Keratinocyte (primary cell): ENCODE measurements around the gene NPAS3.

Experiments used
- CTCF ChIP-seq, 3 experiments: IDR thresholded peaks in 1 of 3; conservative IDR thresholded peaks in 1 of 3; optimal IDR thresholded peaks in 1 of 3; 2 replicates in 2 of 3; 3 replicates in 1 of 3; pipeline versions ENCODE3 to v1.5.1; 2011; ENCODE audit warnings: low read length in 3 of 3, mild to moderate bottlenecking in 3 of 3, moderate library complexity in 2 of 3, control low read depth in 1 of 3, inconsistent platforms in 1 of 3; ENCODE audit not compliant: insufficient read depth in 2 of 3; ENCODE audit errors: extremely low read depth in 1 of 3
- EZH2 ChIP-seq: IDR thresholded peaks from one replicate; pipeline ENCODE4 v1.6.1; 2012; ENCODE audit warnings: inconsistent platforms, mild to moderate bottlenecking, low read length, moderate library complexity

- TF ChIP-seq CTCF (optimal IDR thresholded peaks at IDR 0.05 in 1 of 3, IDR thresholded peaks at IDR 0.05 in 1 of 3, conservative IDR thresholded peaks at IDR 0.05 in 1 of 3; ENCODE audit: extremely low read depth in 1 of 3, insufficient read depth in 2 of 3, low read length in 3 of 3) (no peak), EZH2 (no peak)
Observed at GRCh38 chr14:33702293-33702692, 763.6 kb downstream of the NPAS3 start.
